Measurements from ENCODE around the gene TSEN15.
"Not testable (repeated sequence)": the region's sequence is repeated elsewhere in the genome, so short reads cannot be mapped to it uniquely, and the experiment has no call there.

Gene TSEN15

GRCh38 chr1:184053881-184054280 is 2.4 kb downstream of the TSEN15 start:
- DNase-seq (ENCODE audit: low spot score) = no peak

GRCh38 chr1:184056921-184057555 is 5.5 kb downstream of the TSEN15 start:
- no peak for DNase-seq (ENCODE audit: low spot score)

- DNase-seq (ENCODE audit: low spot score) = no peak
These were observed 8.4 kb downstream of the TSEN15 start for GRCh38 chr1:184059887-184060286.

GRCh38 chr1:184060316-184060715 is 8.8 kb downstream of the TSEN15 start:
- DNase-seq (ENCODE audit: low spot score) = no peak

GRCh38 chr1:184061396-184062003 is 10.0 kb downstream of the TSEN15 start:
- no peak for DNase-seq (ENCODE audit: low spot score)

GRCh38 chr1:184062640-184063286 is 11.2 kb downstream of the TSEN15 start:
- no peak for DNase-seq (ENCODE audit: low spot score)

- DNase-seq (ENCODE audit: low spot score) = no peak
These were observed 14.0 kb downstream of the TSEN15 start for GRCh38 chr1:184065559-184065958.

GRCh38 chr1:184068354-184068753 is 16.8 kb downstream of the TSEN15 start:
- peak; percentile 29 for DNase-seq (ENCODE audit: low spot score)

GRCh38 chr1:184069675-184070074 is 18.1 kb downstream of the TSEN15 start:
- no peak for DNase-seq (ENCODE audit: low spot score)

- DNase-seq (ENCODE audit: low spot score) = no peak
These were observed 20.8 kb downstream of the TSEN15 start for GRCh38 chr1:184072376-184072775.

GRCh38 chr1:184074383-184074782 is 22.9 kb downstream of the TSEN15 start:
- DNase-seq (ENCODE audit: low spot score) = no peak

GRCh38 chr1:184075055-184076029 is 23.8 kb downstream of the TSEN15 start:
- peak; percentile 36 for DNase-seq (ENCODE audit: low spot score)

- DNase-seq (ENCODE audit: low spot score) = no peak
These were observed 27.2 kb downstream of the TSEN15 start for GRCh38 chr1:184078564-184079249.

- DNase-seq (ENCODE audit: low spot score) = no peak
These were observed 28.8 kb downstream of the TSEN15 start for GRCh38 chr1:184080309-184080708.

- DNase-seq (ENCODE audit: low spot score) = no peak
These were observed 31.2 kb downstream of the TSEN15 start for GRCh38 chr1:184082541-184083415.

- no peak for DNase-seq (ENCODE audit: low spot score)
These were observed 34.1 kb downstream of the TSEN15 start for GRCh38 chr1:184085667-184086066.

GRCh38 chr1:184088037-184088436 is 36.5 kb downstream of the TSEN15 start:
- no peak for DNase-seq (ENCODE audit: low spot score)

GRCh38 chr1:184093071-184093470 is 41.5 kb downstream of the TSEN15 start:
- DNase-seq (ENCODE audit: low spot score) = no peak

- DNase-seq (ENCODE audit: low spot score) = no peak
These were observed 44.5 kb downstream of the TSEN15 start for GRCh38 chr1:184096005-184096404.

- not testable (repeated sequence) for DNase-seq (ENCODE audit: low spot score)
These were observed 45.0 kb downstream of the TSEN15 start for GRCh38 chr1:184096580-184096979.

- no peak for DNase-seq (ENCODE audit: low spot score)
These were observed 49.6 kb downstream of the TSEN15 start for GRCh38 chr1:184101141-184101540.

Measured in iPS-NIHi11 (cell line).